GM19025 (cell line): ENCODE measurements around the gene MEX3A.
"Not testable (repeated sequence)": the region's sequence is repeated elsewhere in the genome, so short reads cannot be mapped to it uniquely, and the experiment has no call there.

Experiments used
- ATAC-seq: cut with Tn5 transposase; IDR thresholded peaks from one replicate; pipeline ENCODE4 v1.9.1; 2021; ENCODE audit warnings: mild to moderate bottlenecking, low read depth, moderate library complexity; ENCODE audit not compliant: unreplicated experiment

The MEX3A gene

DNA sequence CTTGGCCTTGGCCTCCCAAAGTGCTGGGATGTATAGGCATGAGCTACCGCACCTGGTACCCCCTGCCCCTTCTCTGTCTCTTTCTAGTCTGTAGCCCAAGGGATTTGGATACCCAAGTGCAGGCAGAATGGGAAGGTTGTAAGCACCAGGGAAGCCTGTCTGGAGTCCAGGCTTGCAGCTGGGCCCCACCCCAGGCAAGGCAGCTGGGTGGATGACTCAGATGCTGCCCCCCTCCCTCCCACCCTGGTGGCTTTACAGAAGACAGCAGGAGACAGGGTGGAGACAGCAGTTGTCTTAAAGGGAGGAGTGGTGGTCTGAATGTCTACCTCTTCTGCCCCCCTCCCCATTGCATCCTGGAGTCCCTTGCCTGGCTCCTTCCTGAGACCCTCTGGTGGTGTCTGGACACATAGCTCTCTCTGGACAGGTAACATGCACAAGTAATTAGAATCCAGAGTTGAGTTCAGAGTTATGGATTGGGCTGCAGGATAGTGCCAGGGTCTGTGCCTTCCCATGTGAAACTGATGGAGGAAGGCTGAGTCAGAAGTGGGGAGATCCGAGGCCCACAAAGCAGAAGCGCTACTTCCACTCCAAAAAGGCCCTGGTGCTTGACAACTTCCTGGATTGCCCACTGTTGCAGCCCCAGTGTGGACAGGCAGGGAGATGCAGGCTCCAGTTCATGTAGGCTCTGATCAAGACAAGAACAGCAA is 37.4 kb upstream of the MEX3A start:
- ATAC-seq = no peak

DNA sequence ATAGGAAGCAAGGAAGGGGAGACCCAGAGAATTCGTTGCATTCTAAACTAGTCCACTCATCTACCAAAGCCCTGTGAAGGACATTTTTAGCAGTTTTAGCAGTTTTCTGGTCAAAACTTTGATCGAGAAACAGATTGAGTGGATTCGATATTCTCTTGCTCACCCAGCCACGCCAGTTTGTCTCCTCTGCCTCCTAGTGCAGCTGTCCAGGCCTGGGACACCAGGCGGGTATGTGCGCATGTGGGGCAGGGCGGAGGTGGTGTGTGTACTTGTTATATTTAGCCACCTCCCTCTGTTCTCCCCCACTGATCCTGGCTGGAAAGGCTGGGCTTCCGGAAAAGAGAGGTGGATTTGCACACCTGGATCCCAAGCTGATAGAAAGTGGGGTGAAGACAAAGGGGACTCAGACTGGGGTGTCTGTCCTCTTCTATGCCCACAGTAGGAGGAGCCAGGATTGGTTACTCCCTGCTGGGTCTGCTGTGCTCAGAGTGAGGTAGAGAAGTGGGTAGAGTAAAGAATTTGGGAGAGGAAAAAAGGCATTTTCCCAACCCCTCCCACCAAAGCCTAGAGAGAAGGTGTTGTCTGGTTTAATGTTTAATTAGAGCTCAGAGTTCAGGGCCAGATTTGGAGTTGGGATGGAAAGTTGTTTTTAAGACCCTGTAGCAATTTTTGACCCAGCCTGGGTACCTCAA is 36.1 kb upstream of the MEX3A start:
- no peak for ATAC-seq

DNA sequence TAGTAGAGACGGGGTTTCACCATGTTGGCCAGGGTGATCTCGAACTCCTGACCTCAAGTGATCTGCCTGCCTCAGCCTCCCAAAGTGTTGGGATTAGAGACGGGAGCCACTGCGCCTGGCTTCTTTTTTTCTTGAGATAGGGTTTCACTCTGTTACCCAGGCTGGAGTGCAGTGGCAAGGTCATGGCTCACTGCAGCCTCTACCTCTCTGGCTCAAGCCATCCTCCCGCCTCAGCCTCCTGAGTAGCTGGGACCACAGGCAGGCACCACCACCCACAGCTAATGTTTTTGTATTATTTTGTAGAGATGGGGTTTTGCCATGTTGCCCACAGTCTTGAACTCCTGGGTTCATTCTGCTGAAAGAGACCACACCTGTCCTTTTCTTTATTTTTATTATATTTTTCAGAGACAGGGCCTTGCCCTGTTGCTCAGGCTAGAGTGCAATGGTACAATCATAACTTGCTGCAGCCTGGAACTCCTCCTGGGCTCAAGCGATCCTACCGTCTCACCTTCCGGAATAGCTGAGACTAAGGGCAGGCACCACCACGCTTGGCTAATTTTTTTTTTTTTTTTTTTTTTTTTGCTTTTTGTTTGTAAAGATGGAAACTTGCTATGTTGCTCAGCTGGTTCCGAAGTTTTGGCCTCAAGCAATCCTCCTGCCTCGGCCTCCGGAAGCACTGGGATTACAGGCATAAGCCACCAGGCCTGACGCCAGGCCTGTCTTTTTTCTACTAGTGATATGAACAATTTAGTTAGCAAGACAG is 35.3 kb upstream of the MEX3A start:
- ATAC-seq = no peak

DNA sequence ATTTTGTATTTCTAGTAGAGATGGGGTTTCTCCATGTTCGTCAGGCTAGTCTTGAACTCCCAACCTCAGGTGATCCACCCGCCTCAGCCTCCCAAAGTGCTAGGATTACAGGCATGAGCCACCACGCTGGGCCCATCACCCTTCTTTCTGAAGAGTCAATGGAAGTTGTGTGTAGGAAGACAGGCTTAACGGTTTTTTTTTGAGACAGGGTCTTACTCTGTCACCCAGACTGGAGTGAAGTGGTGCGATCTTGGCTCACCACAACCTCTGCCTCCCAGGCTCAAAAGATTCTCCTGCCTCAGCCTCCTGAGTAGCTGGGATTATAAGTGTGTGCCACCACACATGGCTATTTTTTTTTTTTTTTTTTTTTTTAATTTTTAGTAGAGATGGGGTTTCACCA is 34.5 kb upstream of the MEX3A start:
- not testable (repeated sequence) for ATAC-seq

DNA sequence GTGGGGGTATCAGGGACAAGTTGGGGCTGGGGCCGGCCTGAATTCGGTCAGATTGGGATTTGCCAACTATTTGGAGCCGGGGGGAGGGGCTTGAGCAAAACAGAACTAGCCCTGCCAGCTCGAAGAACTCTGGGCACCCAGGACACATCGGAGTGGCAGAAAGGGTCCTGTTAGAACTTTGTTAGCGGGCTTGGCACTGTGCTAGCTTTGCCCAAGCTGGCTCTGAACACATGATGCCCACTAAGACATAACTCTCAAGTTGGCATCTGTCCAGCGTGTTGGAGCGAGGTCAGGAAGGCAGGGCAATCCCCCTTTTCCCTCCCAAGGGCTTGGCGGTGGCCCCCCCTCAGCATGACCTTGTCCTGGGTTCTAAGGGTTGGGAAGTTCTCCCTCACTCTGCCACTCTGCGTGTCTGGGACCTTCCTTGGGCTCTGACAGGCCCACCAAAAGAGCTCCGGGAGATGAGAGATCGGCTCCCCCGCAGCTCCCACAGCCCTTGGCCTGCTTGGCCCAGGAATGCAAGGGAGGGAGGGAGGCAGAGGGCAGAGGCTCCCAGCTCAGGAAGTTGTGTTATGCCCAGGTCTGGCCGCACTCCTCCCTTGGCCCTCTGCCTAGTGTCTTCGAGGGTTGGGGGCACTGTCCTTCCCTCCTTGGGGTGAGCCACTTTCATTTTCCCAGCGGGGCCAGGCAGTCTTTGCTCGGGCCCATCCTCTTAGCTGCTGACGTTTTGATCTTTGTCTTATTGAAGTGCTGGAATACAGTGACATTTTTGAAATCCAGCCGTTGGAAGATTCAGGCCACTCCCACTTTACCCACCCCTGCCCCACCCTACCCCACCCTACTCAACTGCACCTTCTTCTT is 33.5 kb upstream of the MEX3A start:
- no peak for ATAC-seq

DNA sequence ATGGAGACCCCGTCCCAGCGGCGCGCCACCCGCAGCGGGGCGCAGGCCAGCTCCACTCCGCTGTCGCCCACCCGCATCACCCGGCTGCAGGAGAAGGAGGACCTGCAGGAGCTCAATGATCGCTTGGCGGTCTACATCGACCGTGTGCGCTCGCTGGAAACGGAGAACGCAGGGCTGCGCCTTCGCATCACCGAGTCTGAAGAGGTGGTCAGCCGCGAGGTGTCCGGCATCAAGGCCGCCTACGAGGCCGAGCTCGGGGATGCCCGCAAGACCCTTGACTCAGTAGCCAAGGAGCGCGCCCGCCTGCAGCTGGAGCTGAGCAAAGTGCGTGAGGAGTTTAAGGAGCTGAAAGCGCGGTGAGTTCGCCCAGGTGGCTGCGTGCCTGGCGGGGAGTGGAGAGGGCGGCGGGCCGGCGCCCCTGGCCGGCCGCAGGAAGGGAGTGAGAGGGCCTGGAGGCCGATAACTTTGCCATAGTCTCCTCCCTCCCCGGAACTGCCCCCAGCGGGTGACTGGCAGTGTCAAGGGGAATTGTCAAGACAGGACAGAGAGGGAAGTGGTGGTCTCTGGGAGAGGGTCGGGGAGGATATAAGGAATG is 32.8 kb upstream of the MEX3A start:
- ATAC-seq = no peak

DNA sequence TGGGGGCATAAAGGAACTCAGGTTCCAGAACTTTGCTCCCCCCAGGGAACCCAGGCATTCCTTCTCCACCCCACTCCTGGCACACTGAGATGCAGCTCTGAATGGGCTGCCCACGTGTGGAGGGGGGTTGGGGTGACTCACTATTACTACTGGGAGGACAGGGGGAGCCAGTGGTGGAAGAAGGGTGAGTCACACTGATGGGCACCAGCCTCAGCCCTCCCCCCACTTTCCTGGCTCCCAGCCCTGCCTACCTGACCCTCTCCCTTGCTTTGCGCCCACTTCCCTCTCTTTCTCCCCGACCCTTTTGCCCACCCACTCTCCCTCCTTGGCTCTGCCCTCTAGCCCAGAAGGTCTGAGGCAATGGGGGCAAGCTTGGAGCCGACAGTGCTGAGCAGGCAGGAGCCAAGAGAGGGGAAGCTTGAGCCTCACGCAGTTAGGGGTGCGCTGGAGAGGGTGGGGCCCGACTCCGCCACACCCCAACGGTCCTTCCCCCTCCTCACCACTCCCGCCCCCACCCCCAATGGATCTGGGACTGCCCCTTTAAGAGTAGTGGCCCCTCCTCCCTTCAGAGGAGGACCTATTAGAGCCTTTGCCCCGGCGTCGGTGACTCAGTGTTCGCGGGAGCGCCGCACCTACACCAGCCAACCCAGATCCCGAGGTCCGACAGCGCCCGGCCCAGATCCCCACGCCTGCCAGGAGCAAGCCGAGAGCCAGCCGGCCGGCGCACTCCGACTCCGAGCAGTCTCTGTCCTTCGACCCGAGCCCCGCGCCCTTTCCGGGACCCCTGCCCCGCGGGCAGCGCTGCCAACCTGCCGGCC is 32.0 kb upstream of the MEX3A start, which contains the start of gene LMNA:
LMNA (plus strand) TSS at position 611 of the 818 bp plus-strand sequence. CDS start 208 bp downstream, outside the sequence.
- peak; percentile 75 for ATAC-seq

DNA sequence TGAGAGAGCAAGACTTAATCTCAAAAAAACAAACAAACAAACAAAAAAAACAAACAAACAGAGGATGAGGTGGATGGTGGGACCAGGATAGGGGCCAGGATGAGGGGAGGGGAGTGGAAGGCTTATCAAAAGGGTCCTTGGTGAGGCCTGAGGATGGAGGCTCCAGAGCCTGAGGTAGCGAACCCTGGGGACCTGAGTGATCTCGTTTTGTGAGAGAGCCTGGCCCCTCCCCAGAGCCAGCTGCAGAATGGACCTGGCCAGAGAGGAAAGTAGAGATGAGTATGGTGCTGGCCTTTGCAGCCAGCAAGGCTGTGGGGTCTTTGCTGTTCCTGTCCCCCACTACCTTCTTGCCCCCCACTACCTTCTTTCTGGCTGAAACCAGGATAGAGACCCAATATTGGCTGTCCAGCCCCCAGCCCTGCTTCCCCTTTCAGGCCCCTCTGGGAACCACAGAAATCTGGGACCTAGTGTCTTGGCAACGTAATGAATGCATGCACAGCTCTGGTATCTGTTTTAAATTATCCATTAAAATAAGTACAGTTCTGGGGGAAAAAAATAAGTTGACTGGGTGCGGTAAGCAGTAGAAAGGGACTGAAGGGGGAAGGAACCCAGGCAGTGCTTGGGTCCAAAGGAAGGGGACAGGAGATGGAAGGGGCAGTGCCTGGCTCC is 31.2 kb upstream of the MEX3A start:
- no peak for ATAC-seq

DNA sequence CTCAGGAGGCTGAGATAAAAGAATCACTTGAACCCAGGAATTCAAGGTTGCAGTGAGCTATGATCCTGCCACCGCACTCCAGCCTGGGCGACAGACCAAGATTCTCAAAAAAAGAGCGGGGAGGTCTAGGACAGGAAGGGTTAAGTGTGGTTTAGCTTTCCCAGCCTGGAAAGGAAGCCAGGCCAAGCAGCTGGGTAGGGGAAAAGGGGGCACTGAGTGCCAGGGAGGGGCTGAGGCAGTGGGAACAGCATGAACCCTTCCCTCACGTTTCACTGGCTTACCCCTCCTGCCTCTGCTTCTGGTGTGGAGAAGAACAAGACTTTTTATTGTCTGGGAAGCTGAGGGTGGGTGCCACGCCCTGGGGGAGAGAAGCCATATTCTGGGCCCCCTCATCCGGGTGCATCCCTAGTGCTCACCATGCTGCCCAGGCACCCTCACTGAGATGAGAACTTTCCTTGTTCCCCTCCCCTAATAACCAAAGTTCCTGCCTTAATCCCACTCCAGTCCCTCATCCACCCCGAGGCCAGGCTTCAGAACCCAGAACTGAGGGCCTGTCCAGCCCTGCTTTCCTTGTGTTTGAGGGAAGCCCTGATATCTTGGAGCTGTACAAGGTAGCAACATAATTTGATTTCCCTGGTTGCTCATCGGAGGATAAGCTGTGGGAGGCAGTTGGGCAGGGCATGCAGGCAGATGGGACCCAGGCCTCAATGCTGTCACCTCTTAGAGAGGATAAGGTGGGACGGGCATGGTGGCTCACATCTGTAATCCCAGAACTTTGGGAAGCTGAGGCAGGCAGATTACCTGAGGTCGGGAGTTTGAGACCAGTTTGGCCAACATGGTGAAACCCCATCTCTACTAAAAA is 30.2 kb upstream of the MEX3A start:
- no peak for ATAC-seq

DNA sequence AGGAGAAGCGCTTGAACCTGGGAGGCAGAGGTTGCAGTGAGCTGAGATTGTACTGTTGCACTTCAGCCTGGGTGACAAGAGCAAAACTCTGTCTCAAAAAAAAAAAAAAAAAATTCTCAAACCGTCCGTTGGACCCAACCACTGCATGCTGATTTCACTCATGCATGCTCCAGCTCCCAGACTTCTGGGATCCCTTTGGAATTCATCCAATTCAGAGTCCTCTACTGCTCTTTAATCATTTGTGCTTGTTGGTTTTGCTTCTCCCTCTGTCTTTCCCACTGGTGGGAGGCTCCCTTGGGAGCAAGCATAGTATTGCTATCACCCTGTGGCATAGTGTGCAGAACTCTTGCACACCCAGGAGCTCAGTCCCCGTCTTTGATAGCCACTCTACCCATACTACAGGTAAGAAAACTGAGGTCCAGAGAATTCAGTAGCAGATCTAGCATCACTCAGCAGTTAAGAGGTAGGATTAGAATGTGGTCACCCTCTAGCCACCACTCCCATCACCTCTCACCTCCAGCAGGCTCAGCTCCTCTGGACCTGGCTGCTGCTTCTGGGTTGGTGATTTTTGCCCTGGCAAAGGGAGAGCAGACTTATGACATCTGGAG is 29.2 kb upstream of the MEX3A start:
- no peak for ATAC-seq

DNA sequence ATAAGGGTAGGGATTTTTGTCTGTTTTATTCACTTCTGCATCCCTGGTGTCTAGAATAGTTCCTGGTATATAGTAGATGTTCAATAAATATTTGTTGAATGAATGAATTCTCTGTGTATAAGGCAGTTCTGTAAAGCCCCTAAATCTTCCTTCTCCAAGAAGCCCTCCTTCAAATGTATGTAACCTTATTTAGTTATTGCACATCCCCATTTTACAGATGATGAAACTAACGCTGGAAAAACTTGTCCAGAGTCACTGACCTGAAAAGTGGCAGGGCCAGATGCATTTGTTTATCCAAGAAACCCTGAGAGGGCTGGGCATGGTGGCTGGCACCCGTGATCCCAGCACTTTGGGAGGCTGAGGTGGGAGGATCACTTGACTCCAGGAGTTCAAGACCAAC is 28.0 kb upstream of the MEX3A start:
- ATAC-seq = no peak

DNA sequence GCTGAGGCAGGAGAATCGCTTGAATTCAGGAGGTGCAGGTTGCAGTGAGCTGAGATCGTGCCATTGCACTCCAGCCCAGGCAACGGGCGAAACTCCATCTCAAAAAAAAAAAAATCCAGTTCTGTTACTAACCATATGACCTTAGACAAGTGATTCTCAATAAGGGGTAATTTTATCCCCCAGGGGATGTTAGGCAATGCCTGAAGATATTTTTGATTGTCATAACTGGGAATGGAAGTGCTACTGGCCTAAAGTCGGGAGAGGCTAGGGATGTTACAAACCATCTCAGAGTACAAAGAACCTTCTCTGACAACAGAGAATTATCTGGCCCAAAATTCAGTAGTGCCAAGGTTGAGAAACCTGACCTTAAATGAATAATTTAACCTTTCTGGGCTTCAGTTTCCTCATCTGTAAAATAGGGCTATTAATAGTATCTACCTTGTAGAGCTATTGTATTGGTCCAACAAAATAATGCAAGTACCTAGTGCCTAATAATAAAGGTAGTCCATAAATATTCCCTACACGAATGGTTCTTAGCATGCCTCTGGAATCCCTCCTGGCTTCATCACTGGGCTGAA is 26.5 kb upstream of the MEX3A start:
- ATAC-seq = no peak

DNA sequence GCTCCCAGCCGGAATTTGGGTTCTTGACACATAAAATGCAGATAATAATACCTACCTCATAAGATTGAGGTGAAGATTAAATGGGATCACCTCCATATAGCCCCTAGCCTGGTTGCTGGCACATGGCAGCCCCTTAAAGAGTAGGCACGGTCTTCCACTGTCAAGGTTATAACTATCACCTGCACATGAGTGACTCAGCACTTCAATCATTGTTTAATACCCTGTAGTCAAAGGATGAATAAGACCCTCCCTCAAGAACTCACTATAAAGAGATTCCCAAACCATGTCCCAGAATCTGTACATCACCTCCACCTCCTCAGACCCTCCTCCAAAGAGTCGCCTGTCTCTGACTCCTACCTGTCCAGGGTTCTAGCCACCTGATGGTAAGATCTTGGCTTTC is 25.8 kb upstream of the MEX3A start:
- ATAC-seq = no peak

DNA sequence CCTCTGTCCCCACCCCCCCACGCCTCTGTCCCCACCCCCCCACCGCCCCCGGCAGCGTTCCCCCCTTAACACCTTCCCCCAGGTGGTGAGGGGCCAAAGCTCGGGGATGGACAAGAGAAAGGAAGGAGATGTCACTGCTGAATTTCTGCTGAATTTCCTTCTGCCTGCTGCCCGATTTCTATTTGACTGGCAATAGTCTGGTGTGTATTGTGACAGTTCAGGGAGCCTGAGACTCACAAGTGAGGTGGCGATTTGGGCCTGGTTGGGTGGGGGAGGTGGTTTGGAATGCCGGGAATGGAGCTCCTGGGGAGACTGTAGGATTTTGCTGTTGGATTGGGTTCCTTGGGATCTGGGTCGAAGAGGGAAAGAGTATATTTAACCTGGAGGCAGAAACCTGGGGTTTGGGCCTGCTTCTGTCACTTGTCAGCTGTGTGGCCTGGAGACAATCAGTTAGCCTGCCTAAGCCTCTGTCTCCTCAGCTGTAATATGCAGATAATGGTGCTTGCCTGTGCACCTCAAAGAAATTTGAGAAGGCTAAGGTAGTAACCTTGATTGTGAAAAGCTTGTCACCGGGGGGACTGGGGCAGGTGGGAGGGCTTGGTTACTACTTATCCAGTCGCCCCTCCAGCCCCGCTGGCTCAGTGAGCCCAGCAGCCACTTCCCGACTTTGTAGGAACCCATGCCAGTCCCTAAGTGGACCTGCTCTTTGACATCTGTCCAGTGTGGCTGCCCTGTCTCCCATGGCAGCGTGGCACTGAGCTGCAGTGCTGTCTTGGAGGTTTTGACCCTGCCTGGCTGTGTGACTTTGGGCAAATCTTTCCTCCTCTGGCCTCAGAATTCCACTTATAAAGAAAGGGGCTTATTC is 24.6 kb upstream of the MEX3A start:
- ATAC-seq = no peak

DNA sequence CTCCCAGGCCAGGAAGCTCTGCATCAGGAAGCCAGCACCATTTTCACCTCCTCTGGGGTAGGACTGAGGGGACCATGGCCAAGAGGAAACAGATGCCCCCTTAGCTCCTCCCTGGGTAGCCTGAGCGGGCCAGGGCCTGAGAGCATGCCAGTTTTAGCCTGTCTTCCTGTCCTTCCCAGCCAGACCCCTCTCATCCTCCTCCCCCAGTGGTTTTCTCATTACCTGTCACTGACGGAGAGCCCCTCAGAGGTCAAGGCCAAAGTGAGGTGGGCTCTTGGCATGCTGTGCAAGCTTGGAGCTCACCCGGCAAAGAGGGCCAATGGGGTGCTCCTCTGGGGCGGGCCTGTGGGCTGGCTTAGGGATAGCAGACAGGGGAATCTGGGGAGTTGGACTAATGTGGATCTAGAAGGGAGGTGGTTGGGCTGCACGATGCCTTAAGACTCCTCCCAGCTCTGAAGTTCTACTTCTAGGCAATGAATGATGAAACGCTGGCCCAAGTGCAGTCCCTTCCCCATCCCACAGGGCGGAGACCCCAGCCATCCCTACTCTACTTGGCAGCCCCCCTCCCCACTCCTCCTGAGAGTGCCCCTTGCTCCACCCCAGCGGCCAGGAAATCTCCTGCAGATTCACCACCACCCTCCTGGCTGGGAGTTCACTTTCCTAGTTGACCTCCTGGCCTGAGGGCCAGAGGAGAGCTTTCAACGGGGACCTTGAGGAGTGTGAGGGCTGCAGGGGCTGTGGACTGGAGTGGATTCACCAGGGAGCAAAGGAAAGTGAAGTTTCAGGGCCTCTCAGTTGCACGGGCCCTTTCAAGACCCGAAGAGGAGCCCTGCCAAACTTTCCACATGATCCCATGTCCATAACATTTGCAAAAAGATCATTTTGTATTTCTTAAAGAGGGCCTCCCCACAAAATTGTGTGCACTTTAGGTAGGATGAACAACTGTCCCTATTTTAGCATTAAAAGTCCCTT is 22.9 kb upstream of the MEX3A start:
- ATAC-seq = no peak
